Neural progenitor cell (in vitro differentiated cells): ENCODE measurements around the gene SCN10A. TPM values are rescaled to one million over a fixed set of nuclear protein-coding genes. Genes with fewer than 3 reads are reported as not detected.

ENCODE experiments used
- DNase-seq: peaks from one replicate; pipeline ENCODE4 v3.0.0-alpha.2; 2016; ENCODE audit warnings: low spot score
- H2AFZ ChIP-seq: fragments of 200-600 bp; sonication (generic); replicated peaks from 2 replicates; pipeline ENCODE4 v1.6.1; 2016; ENCODE audit warnings: antibody characterized with exemption
- H3F3A ChIP-seq: fragments of 200-600 bp; sonication (generic); 2 replicates; pipeline ENCODE4 v1.6.1; 2016; ENCODE audit warnings: antibody characterized with exemption, low read depth
- H3K27ac ChIP-seq: fragments of 200-600 bp; sonication (generic); 2 replicates; pipeline ENCODE4 v1.5.1; 2016; ENCODE audit warnings: mild to moderate bottlenecking
- H3K27me3 ChIP-seq: fragments of 200-600 bp; sonication (generic); 2 replicates; pipeline ENCODE4 v1.6.1; 2016; ENCODE audit warnings: mild to moderate bottlenecking, moderate library complexity
- H3K36me3 ChIP-seq: fragments of 200-600 bp; sonication (generic); 2 replicates; pipeline ENCODE4 v1.5.1; 2016
- H3K4me1 ChIP-seq: fragments of 200-600 bp; sonication (generic); 2 replicates; pipeline ENCODE4 v1.6.1; 2016; ENCODE audit warnings: mixed run types
- H3K4me2 ChIP-seq: fragments of 200-600 bp; sonication (generic); 2 replicates; pipeline ENCODE4 v1.6.1; 2016
- H3K4me3 ChIP-seq: fragments of 200-600 bp; sonication (generic); 2 replicates; pipeline ENCODE4 v1.5.1; 2016
- H3K79me2 ChIP-seq: fragments of 200-600 bp; sonication (generic); 2 replicates; pipeline ENCODE4 v1.6.1; 2016; ENCODE audit warnings: low read depth
- H3K9ac ChIP-seq: fragments of 200-600 bp; sonication (generic); 2 replicates; pipeline ENCODE4 v1.6.1; 2016
- H3K9me3 ChIP-seq: fragments of 200-600 bp; sonication (generic); 2 replicates; pipeline ENCODE4 v1.5.1; 2016; ENCODE audit warnings: low read depth
- H4K20me1 ChIP-seq: fragments of 200-600 bp; sonication (generic); 2 replicates; pipeline ENCODE4 v1.6.1; 2016; ENCODE audit warnings: low read depth
- H3K27ac Mint-ChIP-seq: 3 replicates; pipeline ENCODE4 v1.8.0; 2021; ENCODE audit warnings: mixed read lengths
- H3K27me3 Mint-ChIP-seq: 2 replicates; pipeline ENCODE4 v1.8.0; 2022; ENCODE audit warnings: low read depth, mild to moderate bottlenecking, inconsistent platforms, moderate library complexity, mixed read lengths; ENCODE audit not compliant: insufficient read depth
- H3K36me3 Mint-ChIP-seq: 3 replicates; pipeline ENCODE4 v1.8.0; 2021; ENCODE audit warnings: mixed read lengths
- H3K4me1 Mint-ChIP-seq: 3 replicates; pipeline ENCODE4 v1.8.0; 2021; ENCODE audit warnings: mixed read lengths
- H3K4me3 Mint-ChIP-seq: 3 replicates; pipeline ENCODE4 v1.8.0; 2021; ENCODE audit warnings: mild to moderate bottlenecking, moderate library complexity, mixed read lengths
- H3K9me3 Mint-ChIP-seq: 3 replicates; pipeline ENCODE4 v1.8.0; 2020; ENCODE audit warnings: mixed read lengths
- EZH2 ChIP-seq: fragments of 200-600 bp; sonication (generic); IDR thresholded peaks from 2 replicates; pipeline ENCODE4 v1.6.1; 2017; ENCODE audit warnings: antibody characterized with exemption, mild to moderate bottlenecking, moderate library complexity
- EZH2phosphoT487 ChIP-seq: fragments of 200-600 bp; sonication (generic); IDR thresholded peaks from 2 replicates; pipeline ENCODE4 v1.6.1; 2017; ENCODE audit warnings: antibody characterized with exemption
- total RNA-seq: library from RNA; depleted of rRNA; stranded (reverse); fragments of >200 nt; gene quantifications from 2 replicates; pipeline ENCODE4 v1.2.3, GENCODE V29; 2015; ENCODE audit warnings: low replicate concordance
- TF ChIP-seq, protein P1 (sequence below): fragments of 200-600 bp; sonication (generic); IDR thresholded peaks from 2 replicates; pipeline ENCODE4 v1.5.1; 2017; ENCODE audit warnings: antibody characterized with exemption, mild to moderate bottlenecking

Gene SCN10A
- total RNA-seq, 1 donor from 2014 or later, result not detected

DNA sequence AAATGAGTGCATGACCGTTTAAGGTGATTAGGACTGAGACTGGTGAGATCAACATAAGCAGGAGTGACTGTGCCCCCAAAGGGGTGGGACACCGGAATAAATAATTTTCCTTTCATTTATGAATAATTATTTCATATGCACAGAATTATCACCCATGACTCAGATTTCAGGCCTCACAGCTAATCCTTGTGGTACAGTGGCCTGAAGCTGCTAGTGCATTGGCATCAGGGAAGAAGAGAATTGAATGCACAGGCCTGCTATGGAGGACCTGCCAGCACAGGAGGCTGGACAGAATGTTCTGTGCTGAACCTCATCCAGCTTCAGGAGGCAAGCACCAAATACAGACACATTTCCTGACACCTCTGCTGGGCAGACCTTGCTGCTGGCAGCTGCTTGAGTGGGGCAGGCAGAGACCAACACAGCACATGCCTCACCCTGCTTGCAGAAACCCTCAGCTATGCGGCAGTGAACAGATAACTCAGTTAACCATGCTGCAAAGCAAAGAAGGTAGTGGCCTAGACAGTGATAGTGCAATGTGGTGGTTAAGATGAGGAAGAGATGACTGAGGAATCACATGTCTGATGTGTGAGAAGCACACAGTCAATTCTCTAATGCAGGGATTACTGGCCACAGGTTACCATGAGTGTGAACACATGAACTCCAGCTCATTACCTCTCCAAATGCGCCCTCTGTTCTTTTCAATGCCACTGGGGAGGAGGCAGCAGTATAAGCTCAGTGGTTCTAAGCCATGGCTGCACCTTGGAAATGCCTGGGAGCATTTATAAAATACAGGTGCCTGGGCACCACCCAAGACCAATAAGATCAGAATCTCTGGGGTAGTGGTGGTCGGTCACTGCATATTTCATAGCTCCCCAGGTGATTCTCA, 98.4 kb downstream of the SCN10A start:
- Histone ChIP-seq H3K4me1 (no peaks in the 10 kb centered on the region), H3K9ac (no peak overlapping the region), H3K4me2 (no peak overlapping the region), H2AFZ (no peak overlapping the region), H3K79me2 (no peaks in the 10 kb centered on the region), H3K27ac (no peak overlapping the region), H3K36me3 (no peaks in the 10 kb centered on the region), H3F3A (no peaks in the 10 kb centered on the region), H3K4me3 (no peak overlapping the region), H3K27me3 (no peaks in the 10 kb centered on the region), H4K20me1 (no peaks in the 10 kb centered on the region), H3K9me3 (no peaks in the 10 kb centered on the region)
- H3K27me3 Mint-ChIP-seq, result peaks cover 2% of the 10 kb centered on the region
- H3K9me3 Mint-ChIP-seq, result no peaks in the 10 kb centered on the region
- H3K4me3 Mint-ChIP-seq, result no peak overlapping the region
- DNase-seq, result no peak
- TF ChIP-seq EZH2phosphoT487 (no peak), EZH2 (no peak)
- TF ChIP-seq, protein P1, sequence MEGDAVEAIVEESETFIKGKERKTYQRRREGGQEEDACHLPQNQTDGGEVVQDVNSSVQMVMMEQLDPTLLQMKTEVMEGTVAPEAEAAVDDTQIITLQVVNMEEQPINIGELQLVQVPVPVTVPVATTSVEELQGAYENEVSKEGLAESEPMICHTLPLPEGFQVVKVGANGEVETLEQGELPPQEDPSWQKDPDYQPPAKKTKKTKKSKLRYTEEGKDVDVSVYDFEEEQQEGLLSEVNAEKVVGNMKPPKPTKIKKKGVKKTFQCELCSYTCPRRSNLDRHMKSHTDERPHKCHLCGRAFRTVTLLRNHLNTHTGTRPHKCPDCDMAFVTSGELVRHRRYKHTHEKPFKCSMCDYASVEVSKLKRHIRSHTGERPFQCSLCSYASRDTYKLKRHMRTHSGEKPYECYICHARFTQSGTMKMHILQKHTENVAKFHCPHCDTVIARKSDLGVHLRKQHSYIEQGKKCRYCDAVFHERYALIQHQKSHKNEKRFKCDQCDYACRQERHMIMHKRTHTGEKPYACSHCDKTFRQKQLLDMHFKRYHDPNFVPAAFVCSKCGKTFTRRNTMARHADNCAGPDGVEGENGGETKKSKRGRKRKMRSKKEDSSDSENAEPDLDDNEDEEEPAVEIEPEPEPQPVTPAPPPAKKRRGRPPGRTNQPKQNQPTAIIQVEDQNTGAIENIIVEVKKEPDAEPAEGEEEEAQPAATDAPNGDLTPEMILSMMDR, result no peak
- no peaks in the 10 kb centered on the region for H3K4me1 Mint-ChIP-seq
- no peaks in the 10 kb centered on the region for H3K36me3 Mint-ChIP-seq
- no peak overlapping the region for H3K27ac Mint-ChIP-seq

GRCh38 chr3:38713121-38713520, 102.9 kb downstream of the SCN10A start:
- TF ChIP-seq EZH2, result no peak
- TF ChIP-seq, protein P1, result no peak
- TF ChIP-seq EZH2phosphoT487, result no peak
- Mint-ChIP-seq H3K4me3 (no peak overlapping the region), H3K4me1 (no peaks in the 10 kb centered on the region), H3K27ac (no peak overlapping the region), H3K27me3 (peaks cover 2% of the 10 kb centered on the region), H3K36me3 (no peaks in the 10 kb centered on the region), H3K9me3 (no peaks in the 10 kb centered on the region)
- H3K9ac ChIP-seq, result no peak overlapping the region
- H3K27me3 ChIP-seq, result no peaks in the 10 kb centered on the region
- H3K79me2 ChIP-seq, result no peaks in the 10 kb centered on the region
- no peak overlapping the region for H3K27ac ChIP-seq
- H3K4me3 ChIP-seq, result no peak overlapping the region
- no peaks in the 10 kb centered on the region for H3K36me3 ChIP-seq
- no peaks in the 10 kb centered on the region for H3K4me1 ChIP-seq
- no peak for DNase-seq
- no peak overlapping the region for H3K4me2 ChIP-seq
- H2AFZ ChIP-seq, result no peak overlapping the region
- H4K20me1 ChIP-seq, result no peaks in the 10 kb centered on the region
- no peaks in the 10 kb centered on the region for H3K9me3 ChIP-seq
- no peaks in the 10 kb centered on the region for H3F3A ChIP-seq

DNA sequence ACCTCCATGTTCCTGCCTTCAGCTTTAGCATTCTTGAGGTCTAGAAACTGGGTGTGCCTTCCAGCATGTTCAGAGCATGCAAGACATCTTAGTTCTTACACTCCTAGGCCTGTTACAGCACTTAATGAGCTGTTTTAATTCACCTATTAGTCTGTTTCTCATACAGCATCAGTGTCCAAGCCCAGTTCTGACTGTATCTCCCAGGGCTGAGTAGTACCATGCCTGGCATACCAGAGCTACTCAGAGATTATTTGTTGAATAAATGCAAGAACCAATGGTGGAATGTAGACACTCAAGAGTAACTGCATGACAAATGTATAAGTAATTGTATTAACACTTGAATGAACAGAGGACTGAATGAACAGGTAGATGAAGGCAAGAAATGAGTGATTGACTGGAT, 104.7 kb downstream of the SCN10A start:
- no peak overlapping the region for H3K27ac ChIP-seq
- Mint-ChIP-seq H3K27ac (no peak overlapping the region), H3K4me3 (no peak overlapping the region), H3K4me1 (no peaks in the 10 kb centered on the region), H3K27me3 (peaks cover 2% of the 10 kb centered on the region), H3K36me3 (no peaks in the 10 kb centered on the region), H3K9me3 (no peaks in the 10 kb centered on the region)
- H4K20me1 ChIP-seq, result no peaks in the 10 kb centered on the region
- DNase-seq, result no peak
- H3K9me3 ChIP-seq, result no peaks in the 10 kb centered on the region
- no peaks in the 10 kb centered on the region for H3K4me1 ChIP-seq
- H3K9ac ChIP-seq, result no peak overlapping the region
- no peak overlapping the region for H2AFZ ChIP-seq
- H3K27me3 ChIP-seq, result no peaks in the 10 kb centered on the region
- H3F3A ChIP-seq, result no peaks in the 10 kb centered on the region
- TF ChIP-seq EZH2, result no peak
- no peak for TF ChIP-seq EZH2phosphoT487
- TF ChIP-seq, protein P1, result no peak
- H3K79me2 ChIP-seq, result no peaks in the 10 kb centered on the region
- no peaks in the 10 kb centered on the region for H3K36me3 ChIP-seq
- H3K4me2 ChIP-seq, result no peak overlapping the region
- H3K4me3 ChIP-seq, result no peak overlapping the region
